ENCODE data around the gene SLIRP. TPM values are rescaled to one million over a fixed set of nuclear protein-coding genes. Genes with fewer than 3 reads are reported as not detected.

The SLIRP gene
- total RNA-seq, 2 donors from 2014 or later: 126 to 341 TPM

DNA sequence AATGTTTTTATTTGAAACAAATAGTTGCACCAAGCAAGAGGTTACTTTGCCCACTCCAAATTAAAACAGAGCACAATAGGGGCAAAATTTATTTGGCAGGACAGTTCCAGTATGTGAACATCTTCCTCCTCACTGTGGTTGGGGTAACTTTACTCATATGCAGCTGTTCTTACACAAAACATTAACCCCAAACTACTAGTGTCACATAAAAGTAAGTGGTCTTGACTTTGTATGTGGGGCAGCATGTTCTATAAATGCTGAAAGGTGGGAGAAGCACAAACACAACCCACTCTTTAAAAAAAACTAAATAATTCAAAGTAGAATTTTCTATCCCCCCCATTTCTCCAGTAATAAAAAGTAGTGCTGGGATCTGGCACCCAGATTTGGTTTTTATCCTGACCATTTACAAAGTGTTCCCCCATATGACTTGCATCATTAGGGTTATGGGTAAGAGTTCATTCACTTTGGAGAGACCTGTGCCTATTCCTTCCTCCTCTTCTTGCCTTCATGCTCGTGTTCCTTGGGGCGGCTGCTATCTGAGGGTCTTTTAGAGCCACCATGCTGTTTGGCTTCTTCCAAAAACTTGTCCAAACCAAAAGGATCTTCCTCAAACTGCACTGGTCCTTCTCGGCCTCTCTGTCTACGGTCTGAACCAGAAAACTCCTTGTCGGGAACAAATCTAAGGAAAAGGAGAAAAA is 9.9 kb downstream of the SLIRP start:
- no peak for TF ChIP-seq POLR2A (IDR thresholded peaks at IDR 0.05)
- TF ChIP-seq CTCF (IDR thresholded peaks at IDR 0.05): no peak
- TF ChIP-seq POLR2AphosphoS5 (IDR thresholded peaks at IDR 0.05): no peak
- Histone ChIP-seq H3K9me3 (no peaks in the 10 kb centered on the region), H3K27ac (no peak overlapping the region), H3K4me3 (no peak overlapping the region), H3K27me3 (replicated peaks; ENCODE audit: insufficient read depth) (no peaks in the 10 kb centered on the region), H3K4me1 (replicated peaks) (no peaks in the 10 kb centered on the region), H3K36me3 (peaks cover 0 to 4% of the 10 kb centered on the region in 2 donors)
- intact Hi-C loops (cut with DNase I): no loop called here
- DNase-seq (ENCODE audit: low spot score): no peak
- WGBS: 83% methylated on average over 5 of the region's 5 CpGs

DNA sequence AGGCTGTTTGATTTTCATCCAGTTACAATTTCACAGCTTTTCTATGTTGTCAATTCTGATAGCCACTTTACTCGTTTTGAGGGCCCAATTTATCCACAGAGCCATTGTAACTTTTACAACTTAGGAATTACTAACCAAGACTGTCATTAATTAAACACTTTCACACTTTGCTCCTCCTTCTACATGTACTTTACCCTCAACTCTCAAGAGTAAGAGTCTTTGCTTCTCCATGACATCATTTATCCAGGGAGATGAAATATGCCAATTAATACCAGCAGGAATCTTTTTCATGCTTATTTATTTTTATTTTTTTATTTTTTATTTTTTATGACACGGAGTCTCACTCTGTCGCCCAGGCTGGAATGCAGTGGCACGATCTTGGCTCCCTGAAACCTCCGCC is 13.5 kb downstream of the SLIRP start:
- intact Hi-C loops (cut with DNase I): no loop called here
- H3K4me1 ChIP-seq (replicated peaks): no peaks in the 10 kb centered on the region
- TF ChIP-seq CTCF (IDR thresholded peaks at IDR 0.05): no peak
- TF ChIP-seq POLR2AphosphoS5 (IDR thresholded peaks at IDR 0.05): no peak
- TF ChIP-seq POLR2A (IDR thresholded peaks at IDR 0.05): no peak
- 93% methylated on average over 5 of the region's 5 CpGs for WGBS
- no peak overlapping the region for H3K4me3 ChIP-seq
- DNase-seq (ENCODE audit: low spot score): no peak
- H3K9me3 ChIP-seq: no peaks in the 10 kb centered on the region
- H3K27ac ChIP-seq: no peak overlapping the region
- H3K27me3 ChIP-seq (replicated peaks; ENCODE audit: insufficient read depth): no peaks in the 10 kb centered on the region
- H3K36me3 ChIP-seq: peaks cover 0 to 4% of the 10 kb centered on the region in 2 donors

DNA sequence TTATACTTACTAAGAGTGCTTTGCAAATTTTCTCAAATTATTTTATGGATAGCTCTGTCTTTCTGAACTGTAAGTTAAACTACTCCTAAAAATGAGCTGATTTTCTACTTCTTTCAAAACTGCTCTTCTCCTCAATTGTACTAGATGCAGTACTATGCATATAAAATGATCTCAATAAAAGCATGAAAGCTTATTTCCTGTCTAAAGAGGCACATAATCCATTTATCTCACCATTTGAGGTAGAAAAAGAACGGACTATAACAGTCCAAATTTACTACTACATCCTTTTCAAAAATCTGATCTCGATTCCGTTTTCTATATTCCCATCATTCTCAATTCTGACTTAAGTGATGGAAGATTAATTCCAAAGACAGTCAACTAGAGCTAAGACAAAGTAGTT is 14.4 kb downstream of the SLIRP start:
- peaks cover 0 to 4% of the 10 kb centered on the region in 2 donors for H3K36me3 ChIP-seq
- intact Hi-C loops (cut with DNase I): no loop called here

GRCh38 chr14:77730976-77731497 is 23.1 kb downstream of the SLIRP start:
- intact Hi-C loops (cut with DNase I): no loop called here
- H3K27ac ChIP-seq: no peak overlapping the region
- DNase-seq (ENCODE audit: low spot score): no peak
- no peaks in the 10 kb centered on the region for H3K27me3 ChIP-seq (replicated peaks; ENCODE audit: insufficient read depth)
- H3K4me3 ChIP-seq: no peak overlapping the region
- peaks cover 0 to 18% of the 10 kb centered on the region in 2 donors for H3K36me3 ChIP-seq
- H3K4me1 ChIP-seq (replicated peaks): no peaks in the 10 kb centered on the region
- TF ChIP-seq POLR2AphosphoS5 (IDR thresholded peaks at IDR 0.05): no peak
- TF ChIP-seq CTCF (IDR thresholded peaks at IDR 0.05): no peak
- TF ChIP-seq POLR2A (IDR thresholded peaks at IDR 0.05): no peak
- 79% methylated on average over 3 of the region's 3 CpGs for WGBS
- H3K9me3 ChIP-seq: no peaks in the 10 kb centered on the region

More for the DNA sequence above, 14.4 kb downstream of the SLIRP start:
- Histone ChIP-seq H3K9me3 (no peaks in the 10 kb centered on the region), H3K27ac (no peak overlapping the region), H3K4me3 (no peak overlapping the region), H3K27me3 (replicated peaks; ENCODE audit: insufficient read depth) (no peaks in the 10 kb centered on the region), H3K4me1 (replicated peaks) (no peaks in the 10 kb centered on the region)
- no peak for DNase-seq (ENCODE audit: low spot score)
- no peak for TF ChIP-seq POLR2AphosphoS5 (IDR thresholded peaks at IDR 0.05)
- 99% methylated on average over 3 of the region's 3 CpGs for WGBS

- peaks cover 0 to 3% of the 10 kb centered on the region in 2 donors for H3K36me3 ChIP-seq
- no peak overlapping the region for H3K27ac ChIP-seq
- TF ChIP-seq POLR2A (IDR thresholded peaks at IDR 0.05) (no peak), POLR2AphosphoS5 (IDR thresholded peaks at IDR 0.05) (no peak), CTCF (IDR thresholded peaks at IDR 0.05) (no peak)
- H3K4me3 ChIP-seq: no peak overlapping the region
- no peaks in the 10 kb centered on the region for H3K4me1 ChIP-seq (replicated peaks)
- H3K27me3 ChIP-seq (replicated peaks; ENCODE audit: insufficient read depth): no peaks in the 10 kb centered on the region
- H3K9me3 ChIP-seq: no peaks in the 10 kb centered on the region
- no peak for DNase-seq (ENCODE audit: low spot score)
- intact Hi-C loops (cut with DNase I): no loop called here
- 79% methylated on average over 7 of the region's 7 CpGs for WGBS
Observed at GRCh38 chr14:77738559-77739250, 30.8 kb downstream of the SLIRP start.

Measured in prostate gland (tissue), 2 donors.